Retinal pigment epithelial cell (primary cell): ENCODE results near the gene TAF4B.

Source experiments
- DNase-seq: peaks from one replicate; pipeline ENCODE4 v3.0.0-alpha.2; 2010; ENCODE audit warnings: low read depth
- H3K4me3 ChIP-seq: 2 replicates; pipeline ENCODE4 v1.5.1; 2011; ENCODE audit warnings: mild to moderate bottlenecking, low read length, control low read depth, moderate library complexity
- TF ChIP-seq, protein P1 (sequence below): conservative IDR thresholded peaks from 2 replicates; pipeline ENCODE4 v1.5.1; 2011; ENCODE audit warnings: low read depth, low read length, control low read depth, inconsistent platforms

Gene TAF4B

DNA sequence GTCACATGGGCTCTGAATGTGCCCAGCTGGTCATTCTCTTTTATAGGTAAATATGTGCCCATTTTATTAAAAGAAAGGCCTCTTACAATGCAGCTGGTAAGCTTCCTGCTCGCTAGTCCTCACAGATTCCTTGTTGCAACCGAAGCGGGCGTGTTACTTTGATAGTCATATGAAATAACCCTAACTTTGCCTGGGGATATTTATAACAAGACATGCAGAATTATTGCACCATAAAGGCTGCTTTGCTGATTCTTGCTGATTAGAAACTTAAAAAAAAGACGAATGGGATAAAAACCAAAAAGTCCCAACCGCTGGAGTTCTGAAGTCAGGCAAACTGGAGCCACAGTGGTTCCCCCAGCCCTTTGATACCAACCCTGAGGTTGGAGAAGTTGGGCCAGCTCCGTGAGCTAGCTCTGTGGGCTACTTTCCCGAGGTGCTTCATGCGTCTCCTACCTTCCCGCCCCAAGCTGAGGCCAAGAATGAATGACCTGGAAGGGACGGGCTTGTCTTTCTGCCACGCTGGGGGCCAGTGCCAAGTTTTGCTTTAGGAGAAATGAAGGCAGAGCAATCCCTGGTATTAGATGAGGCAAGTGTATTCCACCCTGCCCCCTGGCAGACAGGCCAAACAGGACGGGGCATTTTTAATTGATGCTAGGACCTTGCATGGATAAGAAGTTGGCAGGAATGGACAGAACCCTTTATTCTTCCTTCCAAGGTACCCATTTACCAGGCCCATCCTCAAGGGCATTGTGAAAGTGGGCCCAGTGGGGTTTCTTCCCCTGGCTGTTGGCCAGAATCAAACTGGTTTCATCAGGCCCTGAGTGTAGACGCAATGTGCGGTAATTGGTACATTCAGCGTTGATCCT, 181.7 kb downstream of the TAF4B start:
- no peak for DNase-seq
- no peak overlapping the region for H3K4me3 ChIP-seq
- TF ChIP-seq, protein P1, sequence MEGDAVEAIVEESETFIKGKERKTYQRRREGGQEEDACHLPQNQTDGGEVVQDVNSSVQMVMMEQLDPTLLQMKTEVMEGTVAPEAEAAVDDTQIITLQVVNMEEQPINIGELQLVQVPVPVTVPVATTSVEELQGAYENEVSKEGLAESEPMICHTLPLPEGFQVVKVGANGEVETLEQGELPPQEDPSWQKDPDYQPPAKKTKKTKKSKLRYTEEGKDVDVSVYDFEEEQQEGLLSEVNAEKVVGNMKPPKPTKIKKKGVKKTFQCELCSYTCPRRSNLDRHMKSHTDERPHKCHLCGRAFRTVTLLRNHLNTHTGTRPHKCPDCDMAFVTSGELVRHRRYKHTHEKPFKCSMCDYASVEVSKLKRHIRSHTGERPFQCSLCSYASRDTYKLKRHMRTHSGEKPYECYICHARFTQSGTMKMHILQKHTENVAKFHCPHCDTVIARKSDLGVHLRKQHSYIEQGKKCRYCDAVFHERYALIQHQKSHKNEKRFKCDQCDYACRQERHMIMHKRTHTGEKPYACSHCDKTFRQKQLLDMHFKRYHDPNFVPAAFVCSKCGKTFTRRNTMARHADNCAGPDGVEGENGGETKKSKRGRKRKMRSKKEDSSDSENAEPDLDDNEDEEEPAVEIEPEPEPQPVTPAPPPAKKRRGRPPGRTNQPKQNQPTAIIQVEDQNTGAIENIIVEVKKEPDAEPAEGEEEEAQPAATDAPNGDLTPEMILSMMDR: no peak

- TF ChIP-seq, protein P1: no peak
- H3K4me3 ChIP-seq: no peak overlapping the region
- no peak for DNase-seq
Observed at GRCh38 chr18:26409091-26409490, 182.8 kb downstream of the TAF4B start.

DNA sequence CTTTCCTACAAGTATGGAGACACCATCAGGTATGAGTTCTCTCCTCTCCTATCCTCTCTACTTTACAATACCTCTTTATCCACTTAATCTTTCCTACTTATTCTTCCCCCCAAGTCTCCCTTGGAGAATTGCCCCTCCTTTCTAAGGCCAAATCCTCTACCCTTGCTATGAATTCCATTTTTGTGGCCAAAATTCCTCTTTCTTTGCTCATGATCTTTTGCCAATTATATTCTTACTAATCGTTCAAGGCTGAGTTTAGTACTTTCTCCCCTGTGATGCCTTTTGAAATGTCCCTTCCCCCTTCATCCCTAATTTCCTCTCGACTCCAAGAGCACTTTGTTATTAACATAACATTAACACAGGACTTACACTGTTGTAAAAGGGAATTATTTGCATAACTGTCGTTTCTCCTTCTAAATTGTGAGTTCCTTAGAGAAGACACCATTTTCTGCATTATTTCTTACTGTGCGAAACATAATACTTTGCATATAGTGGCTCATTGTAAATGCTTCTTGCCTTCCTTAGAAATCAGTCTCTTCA, 188.7 kb downstream of the TAF4B start:
- no peak for DNase-seq
- H3K4me3 ChIP-seq: no peak overlapping the region
- TF ChIP-seq, protein P1: no peak

- no peak for DNase-seq
- H3K4me3 ChIP-seq: no peak overlapping the region
- TF ChIP-seq, protein P1: no peak
Observed at GRCh38 chr18:26415631-26416030, 189.4 kb downstream of the TAF4B start.

- no peak overlapping the region for H3K4me3 ChIP-seq
- TF ChIP-seq, protein P1: no peak
- no peak for DNase-seq
Observed at GRCh38 chr18:26416652-26417150, 190.5 kb downstream of the TAF4B start.

GRCh38 chr18:26417190-26417589, 190.9 kb downstream of the TAF4B start:
- TF ChIP-seq, protein P1: no peak
- no peak for DNase-seq
- no peak overlapping the region for H3K4me3 ChIP-seq

DNA sequence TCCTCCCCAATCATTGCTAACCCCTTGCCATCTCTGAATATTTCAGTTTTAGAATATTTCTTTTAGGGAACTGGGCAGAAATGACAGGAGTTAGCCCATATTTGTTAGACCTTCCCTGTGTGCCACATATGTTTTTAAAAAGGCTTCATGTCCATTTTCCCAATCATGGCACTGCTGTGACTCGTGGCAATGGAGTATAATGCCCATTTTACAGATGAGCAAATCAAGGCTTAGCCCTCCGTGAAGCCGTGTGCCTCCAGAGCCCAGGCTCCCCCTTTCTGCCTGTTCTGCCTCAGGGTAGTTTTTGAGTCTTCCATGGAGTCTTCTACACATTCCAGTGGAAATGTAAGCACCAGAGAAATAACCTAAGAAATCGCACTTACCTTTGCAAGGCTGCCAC, 192.0 kb downstream of the TAF4B start:
- H3K4me3 ChIP-seq: no peak overlapping the region
- TF ChIP-seq, protein P1: no peak

More for the DNA sequence above, 192.0 kb downstream of the TAF4B start:
- no peak for DNase-seq
